Measurements from ENCODE around the gene RYR2. TPM values are rescaled to one million over a fixed set of nuclear protein-coding genes. Genes with fewer than 3 reads are reported as not detected.
A peak's percentile ranks its signal among the peaks of the same experiment; 100 is the strongest.
"Not testable (repeated sequence)": the region's sequence is repeated elsewhere in the genome, so short reads cannot be mapped to it uniquely, and the experiment has no call there.

The RYR2 gene
- total RNA-seq, 1 experiment from 2014 or later = not detected

- no peak for DNase-seq (ENCODE audit: low spot score)
Observed at GRCh38 chr1:237074371-237075117, 32.6 kb downstream of the RYR2 start.

- DNase-seq (ENCODE audit: low spot score) = no peak
Observed at GRCh38 chr1:237084341-237085077, 42.5 kb downstream of the RYR2 start.

GRCh38 chr1:237091691-237092090, 49.7 kb downstream of the RYR2 start:
- DNase-seq (ENCODE audit: low spot score) = no peak

GRCh38 chr1:237093691-237094090, 51.7 kb downstream of the RYR2 start:
- DNase-seq (ENCODE audit: low spot score) = no peak

GRCh38 chr1:237098541-237098940, 56.6 kb downstream of the RYR2 start:
- no peak for DNase-seq (ENCODE audit: low spot score)

- DNase-seq (ENCODE audit: low spot score) = no peak
Observed at GRCh38 chr1:237103021-237103420, 61.0 kb downstream of the RYR2 start.

GRCh38 chr1:237104096-237104495, 62.1 kb downstream of the RYR2 start:
- DNase-seq (ENCODE audit: low spot score) = no peak

GRCh38 chr1:237105826-237106225, 63.8 kb downstream of the RYR2 start:
- DNase-seq (ENCODE audit: low spot score) = no peak

GRCh38 chr1:237108297-237109040, 66.5 kb downstream of the RYR2 start:
- DNase-seq (ENCODE audit: low spot score) = no peak

GRCh38 chr1:237111807-237112206, 69.8 kb downstream of the RYR2 start:
- no peak for DNase-seq (ENCODE audit: low spot score)

- DNase-seq (ENCODE audit: low spot score) = no peak
Observed at GRCh38 chr1:237112663-237113062, 70.7 kb downstream of the RYR2 start.

GRCh38 chr1:237115035-237115434, 73.1 kb downstream of the RYR2 start:
- no peak for DNase-seq (ENCODE audit: low spot score)

- no peak for DNase-seq (ENCODE audit: low spot score)
Observed at GRCh38 chr1:237119091-237119490, 77.1 kb downstream of the RYR2 start.

- no peak for DNase-seq (ENCODE audit: low spot score)
Observed at GRCh38 chr1:237120683-237121082, 78.7 kb downstream of the RYR2 start.

GRCh38 chr1:237124856-237125462, 83.0 kb downstream of the RYR2 start:
- peak; percentile 36 for DNase-seq (ENCODE audit: low spot score)

GRCh38 chr1:237126180-237126579, 84.2 kb downstream of the RYR2 start:
- DNase-seq (ENCODE audit: low spot score) = no peak

GRCh38 chr1:237127301-237127700, 85.3 kb downstream of the RYR2 start:
- DNase-seq (ENCODE audit: low spot score) = not testable (repeated sequence)

GRCh38 chr1:237133921-237134320, 91.9 kb downstream of the RYR2 start:
- no peak for DNase-seq (ENCODE audit: low spot score)

- DNase-seq (ENCODE audit: low spot score) = no peak
Observed at GRCh38 chr1:237134929-237135328, 92.9 kb downstream of the RYR2 start.

- DNase-seq (ENCODE audit: low spot score) = no peak
Observed at GRCh38 chr1:237138551-237138950, 96.6 kb downstream of the RYR2 start.

- DNase-seq (ENCODE audit: low spot score) = no peak
Observed at GRCh38 chr1:237139732-237140131, 97.7 kb downstream of the RYR2 start.

- DNase-seq (ENCODE audit: low spot score) = no peak
Observed at GRCh38 chr1:237140986-237141385, 99.0 kb downstream of the RYR2 start.
